Stomach (tissue), 4 donors: ENCODE data around the gene STOML1.

Source experiments
- POLR2A ChIP-seq, 4 donors: fragments of 450-650 bp; IDR thresholded peaks; one replicate each; pipeline ENCODE4 v1.6.1; 2016; ENCODE audit warnings: antibody characterized with exemption in 4 of 4, control low read depth in 2 of 4, mild to moderate bottlenecking in 1 of 4, moderate library complexity in 1 of 4
- POLR2AphosphoS5 ChIP-seq, 3 donors: sonication (generic); formaldehyde crosslinking; IDR thresholded peaks; one replicate each; pipeline ENCODE4 v1.6.1; 2016; ENCODE audit warnings: antibody characterized with exemption in 3 of 3
- TF ChIP-seq, protein P1 (sequence below), 7 experiments: fragments of 450-650 bp in 4 of 7; fragments of 200-600 bp in 3 of 7; sonication (generic) in 3 of 7; IDR thresholded peaks; one replicate each; pipeline ENCODE4 v1.5.1; 2016 to 2019; ENCODE audit warnings: antibody characterized with exemption in 7 of 7, control low read depth in 2 of 7, mild to moderate bottlenecking in 1 of 7

DNA sequence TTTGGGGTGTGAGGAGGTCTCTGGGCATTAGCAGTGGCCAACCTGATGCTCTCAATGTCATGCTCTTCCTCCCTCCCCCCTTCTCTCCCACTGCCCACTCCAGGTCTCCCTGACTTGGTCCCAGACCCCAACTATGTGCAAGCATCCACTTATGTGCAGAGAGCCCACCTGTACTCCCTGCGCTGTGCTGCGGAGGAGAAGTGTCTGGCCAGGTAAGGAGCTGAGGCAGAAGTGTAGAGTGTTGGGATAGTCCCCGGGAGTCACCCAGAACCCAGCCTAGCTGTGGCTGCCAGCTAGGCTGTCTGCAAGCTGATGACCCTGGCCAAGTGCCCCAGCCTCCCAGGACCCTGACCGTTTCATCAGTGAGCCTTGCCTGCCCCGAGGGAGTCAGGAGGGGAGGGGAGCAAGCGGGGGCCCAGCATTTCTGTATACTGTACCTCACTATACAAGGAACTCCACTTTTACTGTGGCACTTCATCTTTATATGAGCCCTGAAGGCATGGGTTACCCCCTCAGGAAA lies 49.3 kb downstream of the STOML1 start:
- TF ChIP-seq, protein P1, sequence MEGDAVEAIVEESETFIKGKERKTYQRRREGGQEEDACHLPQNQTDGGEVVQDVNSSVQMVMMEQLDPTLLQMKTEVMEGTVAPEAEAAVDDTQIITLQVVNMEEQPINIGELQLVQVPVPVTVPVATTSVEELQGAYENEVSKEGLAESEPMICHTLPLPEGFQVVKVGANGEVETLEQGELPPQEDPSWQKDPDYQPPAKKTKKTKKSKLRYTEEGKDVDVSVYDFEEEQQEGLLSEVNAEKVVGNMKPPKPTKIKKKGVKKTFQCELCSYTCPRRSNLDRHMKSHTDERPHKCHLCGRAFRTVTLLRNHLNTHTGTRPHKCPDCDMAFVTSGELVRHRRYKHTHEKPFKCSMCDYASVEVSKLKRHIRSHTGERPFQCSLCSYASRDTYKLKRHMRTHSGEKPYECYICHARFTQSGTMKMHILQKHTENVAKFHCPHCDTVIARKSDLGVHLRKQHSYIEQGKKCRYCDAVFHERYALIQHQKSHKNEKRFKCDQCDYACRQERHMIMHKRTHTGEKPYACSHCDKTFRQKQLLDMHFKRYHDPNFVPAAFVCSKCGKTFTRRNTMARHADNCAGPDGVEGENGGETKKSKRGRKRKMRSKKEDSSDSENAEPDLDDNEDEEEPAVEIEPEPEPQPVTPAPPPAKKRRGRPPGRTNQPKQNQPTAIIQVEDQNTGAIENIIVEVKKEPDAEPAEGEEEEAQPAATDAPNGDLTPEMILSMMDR (IDR thresholded peaks at IDR 0.05): no peak
- no peak for TF ChIP-seq POLR2AphosphoS5 (IDR thresholded peaks at IDR 0.05)
- TF ChIP-seq POLR2A (IDR thresholded peaks at IDR 0.05): no peak
